HUES64 (cell line): Measurements from ENCODE around the gene CMPK1.

Source experiments
- H3K27ac ChIP-seq: 2 replicates; pipeline ENCODE4 v1.7.0; 2013; ENCODE audit warnings: low read depth, low read length, inconsistent platforms
- H3K27me3 ChIP-seq: 2 replicates; pipeline ENCODE4 v1.6.1; 2013; ENCODE audit warnings: mild to moderate bottlenecking, low read length; ENCODE audit not compliant: insufficient read depth
- H3K36me3 ChIP-seq: 2 replicates; pipeline ENCODE4 v1.6.1; 2013; ENCODE audit warnings: mild to moderate bottlenecking, low read length; ENCODE audit not compliant: insufficient read depth
- H3K4me1 ChIP-seq: 2 replicates; pipeline ENCODE4 v1.6.1; 2013; ENCODE audit warnings: mild to moderate bottlenecking, low read length, moderate library complexity; ENCODE audit not compliant: insufficient read depth
- H3K4me3 ChIP-seq: 2 replicates; pipeline ENCODE4 v1.5.1; 2013; ENCODE audit warnings: mild to moderate bottlenecking, low read length, moderate library complexity
- H3K9ac ChIP-seq: 2 replicates; pipeline ENCODE4 v1.6.1; 2013; ENCODE audit warnings: mild to moderate bottlenecking, low read depth, low read length
- H3K9me3 ChIP-seq: 2 replicates; pipeline ENCODE4 v1.6.1; 2013; ENCODE audit warnings: low read depth, low read length; ENCODE audit not compliant: insufficient read depth
- WGBS: fragments of 150-250, 120-280 bp; methylation state at CpG from one replicate; pipeline ENCODE4 v1.1.7; 2013; ENCODE audit warnings: missing lambda C conversion rate; 5-methylcytosine and 5-hydroxymethylcytosine counted together

Gene CMPK1

DNA sequence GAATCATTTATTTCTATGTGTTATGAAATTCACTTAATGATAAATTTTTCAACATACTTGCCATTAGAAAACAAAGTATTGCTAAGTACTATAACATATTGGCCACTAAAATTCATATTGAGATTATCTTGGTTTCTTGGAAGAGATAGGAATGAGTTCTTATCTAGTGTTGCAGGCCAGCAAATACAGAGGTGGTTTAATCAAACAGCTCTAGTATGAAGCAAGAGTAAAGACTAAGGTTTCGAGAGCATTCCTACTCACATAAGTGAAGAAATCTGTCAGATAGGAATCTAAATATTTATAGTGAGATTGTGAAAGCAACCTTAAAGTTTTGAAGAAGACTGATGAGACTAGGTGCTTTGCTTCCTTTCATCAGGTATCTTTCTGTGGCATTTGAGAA lies 44.6 kb downstream of the CMPK1 start:
- no peak overlapping the region for H3K9ac ChIP-seq
- no peaks in the 10 kb centered on the region for H3K9me3 ChIP-seq
- H3K36me3 ChIP-seq = peaks cover 41% of the 10 kb centered on the region
- H3K27me3 ChIP-seq = no peaks in the 10 kb centered on the region
- peaks cover 8% of the 10 kb centered on the region; the same call in 1 of the 2 replicates for H3K4me1 ChIP-seq
- H3K27ac ChIP-seq = no peak overlapping the region
- no peak overlapping the region for H3K4me3 ChIP-seq
- 86% methylated on average over 1 of the region's 1 CpG for WGBS

DNA sequence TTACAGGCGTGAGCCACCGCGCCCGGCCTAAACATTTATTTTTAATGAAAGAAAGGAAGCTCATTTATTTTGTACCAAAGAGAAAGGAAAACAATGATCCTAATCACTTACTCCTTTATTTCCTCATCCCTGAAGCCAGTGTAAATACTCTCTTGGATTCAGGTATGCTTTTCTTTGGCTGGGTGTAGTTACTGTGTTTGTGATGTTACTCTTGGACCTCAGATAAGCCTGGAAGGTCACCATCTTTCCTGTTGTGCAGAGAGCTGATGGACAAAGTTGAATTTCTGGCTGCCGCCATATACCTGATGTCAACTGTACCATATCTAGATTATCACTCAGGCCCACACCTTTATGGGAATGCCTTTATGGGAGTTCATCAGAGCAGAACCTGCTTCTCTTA lies 47.1 kb downstream of the CMPK1 start:
- 100% methylated on average over 1 of the region's 5 CpGs for WGBS
- no peak overlapping the region for H3K27ac ChIP-seq
- peaks cover 8% of the 10 kb centered on the region; the same call in 1 of the 2 replicates for H3K4me1 ChIP-seq
- peaks cover 18% of the 10 kb centered on the region for H3K36me3 ChIP-seq
- H3K9ac ChIP-seq = no peak overlapping the region
- H3K27me3 ChIP-seq = no peaks in the 10 kb centered on the region
- H3K4me3 ChIP-seq = no peak overlapping the region
- H3K9me3 ChIP-seq = no peaks in the 10 kb centered on the region

DNA sequence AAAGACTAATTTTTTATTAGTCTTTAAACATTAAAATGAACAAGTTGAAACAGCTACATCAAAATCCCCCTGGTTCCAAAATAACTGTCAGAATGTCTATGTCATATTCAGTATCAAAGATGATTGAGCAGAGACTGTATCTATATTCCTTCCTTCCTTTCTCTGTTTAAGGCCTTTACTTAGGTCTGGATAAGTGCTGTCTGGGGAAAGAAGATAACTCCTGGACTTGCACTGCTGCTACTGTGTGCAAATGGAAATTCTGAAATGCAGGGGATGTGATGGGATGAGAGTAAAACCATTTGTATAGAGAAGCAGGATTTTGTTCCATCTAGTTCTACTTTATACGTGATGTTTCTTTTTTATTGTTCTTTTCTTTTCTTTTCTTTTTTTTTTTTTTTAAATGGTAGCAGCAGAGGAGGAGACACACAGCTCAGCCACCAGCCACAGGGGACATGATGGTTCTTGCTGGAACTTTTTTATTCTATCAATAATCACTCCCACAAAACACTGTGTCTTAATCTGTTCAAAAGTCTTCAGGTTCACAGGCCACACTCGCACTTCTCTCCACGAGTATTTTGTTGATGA lies 48.9 kb downstream of the CMPK1 start:
- WGBS = 88% methylated on average over 1 of the region's 3 CpGs
- peaks cover 8% of the 10 kb centered on the region; the same call in 1 of the 2 replicates for H3K4me1 ChIP-seq
- H3K4me3 ChIP-seq = no peak overlapping the region
- H3K9ac ChIP-seq = no peak overlapping the region
- H3K27ac ChIP-seq = no peak overlapping the region
- H3K36me3 ChIP-seq = peaks cover 11% of the 10 kb centered on the region; the same call in 1 of the 2 replicates
- H3K27me3 ChIP-seq = peaks cover 4% of the 10 kb centered on the region; the same call in 1 of the 2 replicates
- no peaks in the 10 kb centered on the region for H3K9me3 ChIP-seq

DNA sequence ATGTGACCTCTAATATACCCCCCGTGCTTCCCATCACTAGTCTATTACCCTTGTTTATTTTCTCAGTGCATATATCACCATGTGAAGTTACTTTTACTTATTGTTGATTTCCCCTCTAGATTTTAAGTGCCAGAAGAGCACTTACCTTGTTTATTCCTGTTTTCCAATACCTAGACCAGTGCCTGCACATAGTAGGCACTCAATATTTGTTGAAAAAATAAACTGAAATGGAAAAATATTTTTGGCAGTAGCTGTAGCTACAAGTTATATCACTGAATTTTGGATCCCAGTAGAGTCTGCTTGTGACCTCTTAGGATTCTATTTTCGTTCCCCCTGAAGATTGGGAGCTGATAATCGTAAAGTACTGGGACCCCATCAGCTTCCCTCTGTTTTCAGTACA lies 50.5 kb downstream of the CMPK1 start:
- peaks cover 7% of the 10 kb centered on the region; the same call in 1 of the 2 replicates for H3K36me3 ChIP-seq
- no peak overlapping the region for H3K9ac ChIP-seq
- WGBS = 94% methylated on average over 3 of the region's 3 CpGs
- no peak overlapping the region for H3K27ac ChIP-seq
- H3K27me3 ChIP-seq = peaks cover 9% of the 10 kb centered on the region; the same call in 1 of the 2 replicates
- H3K4me1 ChIP-seq = peaks cover 3% of the 10 kb centered on the region; the same call in 1 of the 2 replicates
- H3K9me3 ChIP-seq = no peaks in the 10 kb centered on the region
- no peak overlapping the region for H3K4me3 ChIP-seq

DNA sequence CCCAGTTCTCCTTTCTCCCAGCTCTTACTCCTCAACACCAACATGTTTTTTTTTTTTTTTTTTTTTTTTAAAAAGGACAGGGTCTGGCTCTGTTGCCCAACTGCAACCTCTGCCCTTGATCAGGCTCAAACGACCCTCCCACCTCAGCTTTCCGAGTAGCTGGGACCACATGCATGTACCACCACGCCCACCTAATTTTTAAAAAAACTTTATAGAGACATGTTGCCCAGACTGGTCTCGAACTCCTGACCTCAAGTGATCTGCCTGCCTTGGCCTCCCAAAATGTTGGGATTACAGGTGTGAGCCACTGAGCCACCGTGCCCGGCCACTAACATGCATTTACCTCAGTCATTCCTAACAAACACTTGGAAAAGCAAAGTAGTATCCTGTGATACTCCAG lies 51.4 kb downstream of the CMPK1 start:
- no peak overlapping the region for H3K27ac ChIP-seq
- H3K9me3 ChIP-seq = no peaks in the 10 kb centered on the region
- peaks cover 3% of the 10 kb centered on the region; the same call in 1 of the 2 replicates for H3K36me3 ChIP-seq
- no peak overlapping the region for H3K4me3 ChIP-seq
- no peak overlapping the region for H3K9ac ChIP-seq
- H3K27me3 ChIP-seq = peaks cover 9% of the 10 kb centered on the region; the same call in 1 of the 2 replicates
- WGBS = 91% methylated on average over 6 of the region's 6 CpGs
- H3K4me1 ChIP-seq = no peaks in the 10 kb centered on the region

DNA sequence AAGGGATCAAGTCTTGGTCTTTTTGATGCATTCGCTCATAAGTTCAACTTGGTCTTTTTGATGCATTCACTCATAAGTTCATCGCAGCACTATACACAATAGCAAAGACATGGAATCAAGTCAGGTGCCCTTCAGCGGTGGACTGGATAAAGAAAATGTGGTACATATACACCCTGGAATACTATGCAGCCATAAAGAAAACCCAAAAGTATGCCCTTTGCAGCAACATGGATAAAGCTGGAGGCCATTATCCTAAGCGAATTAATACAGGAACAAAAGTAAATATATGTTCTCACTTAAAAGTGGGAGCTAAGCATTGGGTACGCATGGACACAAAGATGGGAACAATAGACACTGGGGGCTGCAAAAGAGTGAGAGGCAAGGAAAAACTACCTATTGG lies 52.7 kb downstream of the CMPK1 start:
- peaks cover 9% of the 10 kb centered on the region; the same call in 1 of the 2 replicates for H3K27me3 ChIP-seq
- H3K36me3 ChIP-seq = no peaks in the 10 kb centered on the region
- H3K4me1 ChIP-seq = no peaks in the 10 kb centered on the region
- H3K4me3 ChIP-seq = no peak overlapping the region
- H3K9me3 ChIP-seq = no peaks in the 10 kb centered on the region
- H3K9ac ChIP-seq = no peak overlapping the region
- no peak overlapping the region for H3K27ac ChIP-seq
- 95% methylated on average over 5 of the region's 5 CpGs for WGBS

DNA sequence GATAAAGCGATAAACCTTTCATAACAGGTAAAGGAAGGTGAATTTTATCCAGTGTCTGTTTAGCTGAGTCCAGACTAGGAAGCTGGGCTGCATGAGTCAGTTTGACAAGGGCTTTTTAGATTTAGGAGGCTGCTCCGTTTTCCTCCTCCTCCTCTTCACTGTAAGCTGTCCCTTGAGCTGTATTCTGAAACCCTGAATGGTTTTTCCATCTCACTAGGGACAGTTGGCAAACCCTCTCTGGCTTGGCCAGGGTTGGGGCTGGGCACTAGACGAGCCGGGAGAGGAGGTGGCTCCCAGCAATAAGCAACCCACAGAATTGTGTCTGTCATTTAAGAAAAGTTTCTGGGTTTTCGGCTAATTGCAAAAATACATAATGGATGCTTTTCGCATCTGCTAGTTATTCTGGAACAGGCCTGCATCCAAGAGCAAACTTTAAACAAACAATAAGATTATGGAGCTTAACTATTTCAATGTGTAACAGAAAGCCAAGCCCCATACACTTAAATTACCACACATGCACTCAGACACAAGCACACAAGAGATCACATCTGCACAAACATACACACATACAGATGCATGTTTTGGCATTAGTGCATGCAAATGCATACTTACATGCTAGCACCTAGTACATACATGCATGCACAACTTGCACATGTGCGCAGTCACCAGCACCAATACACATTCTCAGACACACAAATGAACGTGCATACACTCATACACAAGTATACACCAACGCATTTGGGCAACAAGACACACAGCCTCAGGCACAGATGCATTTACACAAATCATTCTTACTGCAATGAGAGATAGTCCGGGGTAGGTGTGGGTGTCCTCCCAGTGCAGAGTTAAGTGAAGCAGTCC lies 54.7 kb downstream of the CMPK1 start:
- no peak overlapping the region for H3K4me3 ChIP-seq
- 58% methylated on average over 10 of the region's 10 CpGs for WGBS
- peaks cover 9% of the 10 kb centered on the region; the same call in 1 of the 2 replicates for H3K27me3 ChIP-seq
- H3K36me3 ChIP-seq = no peaks in the 10 kb centered on the region
- H3K4me1 ChIP-seq = no peaks in the 10 kb centered on the region
- no peak overlapping the region for H3K27ac ChIP-seq
- H3K9ac ChIP-seq = no peak overlapping the region
- no peaks in the 10 kb centered on the region for H3K9me3 ChIP-seq

DNA sequence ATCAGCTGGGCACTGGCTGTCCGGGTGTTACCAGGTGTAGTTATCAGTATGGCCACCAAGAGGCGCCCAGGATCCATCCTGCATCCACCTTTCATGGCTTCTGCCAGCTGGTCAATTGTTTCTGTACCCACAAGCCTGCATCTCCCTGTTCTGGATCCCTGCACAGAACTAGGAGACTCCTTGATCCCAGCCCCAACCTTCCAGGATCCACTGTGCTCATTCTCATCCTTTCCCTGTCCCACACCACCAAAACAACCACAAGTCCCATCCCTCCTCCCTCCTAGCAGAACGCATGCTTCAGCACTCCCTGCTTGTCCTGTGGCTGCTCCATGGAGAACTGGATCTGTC lies 55.3 kb downstream of the CMPK1 start:
- peaks cover 11% of the 10 kb centered on the region; the same call in 1 of the 2 replicates for H3K27me3 ChIP-seq
- no peak overlapping the region for H3K27ac ChIP-seq
- no peaks in the 10 kb centered on the region for H3K4me1 ChIP-seq
- H3K36me3 ChIP-seq = no peaks in the 10 kb centered on the region
- H3K9me3 ChIP-seq = no peaks in the 10 kb centered on the region
- no peak overlapping the region for H3K9ac ChIP-seq
- 31% methylated on average over 3 of the region's 3 CpGs for WGBS
- no peak overlapping the region for H3K4me3 ChIP-seq

DNA sequence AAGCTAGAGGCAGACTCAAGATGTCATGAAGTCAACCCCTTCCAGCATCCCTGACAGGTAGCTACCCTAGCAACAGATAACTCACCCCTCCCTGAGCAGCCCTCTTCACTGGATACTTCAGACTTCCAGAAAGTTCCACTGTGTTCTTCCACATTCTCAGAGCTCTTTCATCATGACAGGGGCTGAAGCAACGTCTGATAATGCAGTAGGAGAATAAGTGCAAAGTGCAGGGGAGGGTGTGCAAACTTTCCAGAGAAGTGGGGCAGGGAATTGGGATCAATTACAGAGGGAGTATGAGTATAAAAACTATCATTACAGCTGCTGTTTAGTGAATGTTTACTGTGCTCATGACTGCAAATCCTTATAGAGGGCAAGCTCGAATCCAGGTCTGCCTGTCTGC lies 56.1 kb downstream of the CMPK1 start:
- H3K36me3 ChIP-seq = no peaks in the 10 kb centered on the region
- H3K4me3 ChIP-seq = no peak overlapping the region
- H3K27ac ChIP-seq = no peak overlapping the region
- H3K27me3 ChIP-seq = peaks cover 16% of the 10 kb centered on the region; the same call in 1 of the 2 replicates
- WGBS = 90% methylated on average over 2 of the region's 2 CpGs
- no peak overlapping the region for H3K9ac ChIP-seq
- no peaks in the 10 kb centered on the region for H3K4me1 ChIP-seq
- H3K9me3 ChIP-seq = no peaks in the 10 kb centered on the region

DNA sequence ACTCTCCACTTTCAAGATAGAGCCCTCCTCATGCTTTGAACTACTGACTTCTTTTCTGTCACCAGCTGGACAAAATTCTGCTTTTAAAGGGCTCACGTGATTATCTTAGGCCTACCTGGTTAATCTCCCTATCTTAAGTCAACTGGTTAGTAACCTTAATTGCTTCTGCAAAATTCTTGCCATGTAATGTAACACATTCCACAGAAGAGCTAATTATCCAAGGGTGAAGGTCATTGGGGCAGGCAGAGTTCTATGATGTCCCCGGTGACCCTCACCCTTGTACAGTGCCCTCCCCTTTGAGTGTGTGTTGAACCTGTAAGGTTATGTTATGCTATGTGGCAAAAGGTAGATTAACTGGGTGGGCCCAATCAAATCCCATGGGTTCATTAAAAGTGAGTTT lies 57.3 kb downstream of the CMPK1 start:
- H3K27me3 ChIP-seq = peaks cover 16% of the 10 kb centered on the region; the same call in 1 of the 2 replicates
- no peaks in the 10 kb centered on the region for H3K4me1 ChIP-seq
- no peaks in the 10 kb centered on the region for H3K9me3 ChIP-seq
- H3K4me3 ChIP-seq = no peak overlapping the region
- 71% methylated on average over 2 of the region's 2 CpGs for WGBS
- no peak overlapping the region for H3K27ac ChIP-seq
- no peak overlapping the region for H3K9ac ChIP-seq
- H3K36me3 ChIP-seq = no peaks in the 10 kb centered on the region

DNA sequence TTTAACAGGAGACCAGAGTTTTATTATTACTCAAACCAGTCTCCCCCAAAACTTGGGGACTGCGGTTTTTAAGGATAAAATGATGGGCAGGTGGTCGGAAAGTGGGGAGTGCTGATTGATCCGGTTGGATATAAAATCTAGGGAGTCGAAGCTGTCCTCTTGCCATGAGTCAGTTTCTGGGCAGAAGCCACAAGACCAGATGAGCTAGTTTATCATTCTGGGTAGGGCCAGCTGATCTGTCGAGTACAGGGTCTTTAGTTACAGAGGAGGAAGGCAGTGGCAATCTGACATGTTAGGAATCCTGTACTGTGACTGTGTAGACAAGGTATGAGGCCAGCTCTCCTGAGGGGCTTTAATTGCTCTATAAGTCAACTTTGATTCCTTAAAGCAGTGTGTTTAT lies 59.6 kb downstream of the CMPK1 start:
- no peaks in the 10 kb centered on the region for H3K4me1 ChIP-seq
- H3K27me3 ChIP-seq = peaks cover 8% of the 10 kb centered on the region; the same call in 1 of the 2 replicates
- H3K9me3 ChIP-seq = no peaks in the 10 kb centered on the region
- no peak overlapping the region for H3K27ac ChIP-seq
- WGBS = 89% methylated on average over 5 of the region's 5 CpGs
- no peak overlapping the region for H3K9ac ChIP-seq
- H3K4me3 ChIP-seq = no peak overlapping the region
- no peaks in the 10 kb centered on the region for H3K36me3 ChIP-seq
